Left lobe of liver (tissue), 2 donors: ENCODE data around the gene ZNF717. TPM values are rescaled to one million over a fixed set of nuclear protein-coding genes. Genes with fewer than 3 reads are reported as not detected.
"Not testable (repeated sequence)": the region's sequence is repeated elsewhere in the genome, so short reads cannot be mapped to it uniquely, and the experiment has no call there.

Experiments used
- ATAC-seq: fragments of 200-7000 bp; cut with Tn5 transposase; one replicate; pipeline ENCODE4 v1.9.1; 2020; ENCODE audit warnings: mild to moderate bottlenecking, moderate library complexity
- DNase-seq: peaks from one replicate; pipeline ENCODE4 v3.0.0-alpha.2; 2020; ENCODE audit warnings: low spot score
- total RNA-seq: library from RNA; stranded (reverse); gene quantifications from one replicate; pipeline ENCODE4 v1.2.1, GENCODE V29; 2021
- donor health status: DM: no; HTN: no; CAD: no; lungs with moderate emphysema.
- donor health status: DM: no; HTN: yes; CAD: no.

The ZNF717 gene
- total RNA-seq: 7.7 TPM

GRCh38 chr3:75785081-75785755 lies at the start of gene ZNF717:
Gene ZNF717, minus strand, starts transcription at chr3:75785549. Its CDS starts 2,187 bp downstream, at chr3:75783362.
- DNase-seq: peak; percentile 99
- ATAC-seq: peak; percentile 40

- not testable (repeated sequence) for ATAC-seq, DNase-seq
Measured at GRCh38 chr3:75831076-75831475, 45.7 kb upstream of the ZNF717 start.

GRCh38 chr3:75818019-75818418 lies 32.7 kb upstream of the ZNF717 start:
- ATAC-seq, DNase-seq: not testable (repeated sequence)

GRCh38 chr3:75816287-75817180 lies 31.2 kb upstream of the ZNF717 start:
- not testable (repeated sequence) for DNase-seq, ATAC-seq

GRCh38 chr3:75814797-75815196 lies 29.4 kb upstream of the ZNF717 start:
- DNase-seq: no peak
- ATAC-seq: no peak

GRCh38 chr3:75782506-75782905 lies 2.8 kb downstream of the ZNF717 start:
- DNase-seq (no peak), ATAC-seq (no peak)

- DNase-seq: no peak
- no peak for ATAC-seq
Measured at GRCh38 chr3:75781079-75781745, 4.1 kb downstream of the ZNF717 start.

- not testable (repeated sequence) for DNase-seq, ATAC-seq
Measured at GRCh38 chr3:75777742-75778141, 7.6 kb downstream of the ZNF717 start.

- not testable (repeated sequence) for DNase-seq, ATAC-seq
Measured at GRCh38 chr3:75771631-75772030, 13.7 kb downstream of the ZNF717 start.

GRCh38 chr3:75768303-75769017 lies 16.9 kb downstream of the ZNF717 start:
- ATAC-seq (no peak), DNase-seq (no peak)

GRCh38 chr3:75737831-75738493 lies 47.4 kb downstream of the ZNF717 start:
- DNase-seq: no peak
- no peak for ATAC-seq

GRCh38 chr3:75727985-75728384 lies 57.4 kb downstream of the ZNF717 start:
- no peak for DNase-seq
- ATAC-seq: no peak

GRCh38 chr3:75692061-75692460 lies 93.3 kb downstream of the ZNF717 start:
- no peak for ATAC-seq

GRCh38 chr3:75687323-75687722 lies 98.0 kb downstream of the ZNF717 start:
- ATAC-seq (no peak), DNase-seq (no peak)

More at GRCh38 chr3:75692061-75692460, 93.3 kb downstream of the ZNF717 start:
- no peak for DNase-seq

Other genes starting within 250 kb of the ZNF717 start
- not detected for gene FRG2C, start 121.2 kb downstream of the ZNF717 start, total RNA-seq